ENCODE results near the gene PCBP3.
"Not testable (repeated sequence)": the region's sequence is repeated elsewhere in the genome, so short reads cannot be mapped to it uniquely, and the experiment has no call there.

The PCBP3 gene

DNA sequence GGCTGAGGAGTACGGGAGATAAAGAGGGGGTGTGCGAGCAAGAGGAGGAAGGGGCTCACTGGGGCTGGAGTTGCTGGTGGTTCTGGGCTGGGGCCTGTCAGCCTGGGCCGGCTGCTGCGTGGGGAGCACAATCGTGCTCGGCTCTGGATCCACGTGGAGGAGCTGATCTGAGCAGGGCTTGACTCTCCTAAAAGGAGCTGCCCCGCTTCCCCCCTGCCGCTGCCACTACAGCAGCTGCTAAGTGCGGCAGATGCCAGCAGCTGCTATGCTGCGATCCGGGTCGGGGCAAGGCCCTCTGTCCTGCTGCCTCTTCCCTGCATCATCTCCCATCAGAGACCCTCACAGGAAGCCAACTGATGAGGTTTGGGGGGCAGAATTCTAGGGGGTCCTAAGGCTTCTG is 165.9 kb downstream of the PCBP3 start:
- no peak for DNase-seq (ENCODE audit: low read depth in 3 of 3)

DNA sequence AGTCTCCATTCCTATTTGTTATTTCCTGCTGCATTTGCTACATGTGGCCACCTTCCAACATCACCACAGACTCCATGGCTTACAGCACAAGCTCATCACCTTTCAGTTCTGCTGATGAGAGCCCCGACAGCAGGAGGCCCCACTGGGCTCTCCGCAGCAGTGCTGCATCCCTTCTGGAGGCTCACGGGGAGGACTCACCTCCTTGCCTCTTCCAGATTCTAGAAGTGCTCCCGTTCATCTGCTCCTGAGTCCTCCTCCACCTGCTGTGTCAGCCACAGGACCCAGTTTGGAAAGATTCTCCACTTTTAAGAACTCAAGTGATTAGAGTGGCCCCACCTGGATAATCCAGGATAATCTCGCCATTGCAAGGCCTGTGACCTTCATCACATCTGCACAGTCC is 167.6 kb downstream of the PCBP3 start:
- no peak for DNase-seq (ENCODE audit: low read depth in 3 of 3)

DNA sequence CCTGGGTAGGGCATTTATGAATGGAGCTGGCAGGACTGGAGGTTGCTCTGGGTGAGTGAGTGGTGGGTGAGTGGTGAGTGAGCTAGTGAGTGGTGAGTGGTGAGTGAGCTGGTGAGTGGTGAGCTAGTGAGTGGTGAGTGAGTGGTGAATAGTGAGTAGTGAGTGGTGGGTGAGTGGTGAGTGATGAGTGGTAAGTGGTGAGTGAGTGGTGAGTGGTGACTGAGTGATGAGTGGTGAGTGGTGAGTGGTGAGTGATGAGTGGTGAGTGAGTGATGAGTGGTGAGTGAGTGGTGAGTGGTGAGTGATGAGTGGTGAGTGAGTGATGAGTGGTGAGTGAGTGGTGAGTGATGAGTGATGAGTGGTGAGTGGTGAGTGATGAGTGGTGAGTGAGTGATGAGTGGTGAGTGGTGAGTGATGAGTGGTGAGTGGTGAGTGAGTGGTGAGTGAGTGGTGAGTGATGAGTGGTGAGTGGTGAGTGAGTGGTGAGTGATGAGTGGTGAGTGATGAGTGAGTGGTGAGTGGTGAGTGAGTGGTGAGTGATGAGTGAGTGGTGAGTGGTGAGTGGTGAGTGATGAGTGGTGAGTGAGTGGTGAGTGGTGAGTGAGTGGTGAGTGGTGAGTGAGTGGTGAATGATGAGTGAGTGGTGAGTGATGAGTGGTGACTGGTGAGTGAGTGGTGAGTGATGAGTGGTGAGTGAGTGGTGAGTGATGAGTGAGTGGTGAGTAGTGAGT is 170.8 kb downstream of the PCBP3 start:
- not testable (repeated sequence) for DNase-seq (ENCODE audit: low read depth in 3 of 3)

DNA sequence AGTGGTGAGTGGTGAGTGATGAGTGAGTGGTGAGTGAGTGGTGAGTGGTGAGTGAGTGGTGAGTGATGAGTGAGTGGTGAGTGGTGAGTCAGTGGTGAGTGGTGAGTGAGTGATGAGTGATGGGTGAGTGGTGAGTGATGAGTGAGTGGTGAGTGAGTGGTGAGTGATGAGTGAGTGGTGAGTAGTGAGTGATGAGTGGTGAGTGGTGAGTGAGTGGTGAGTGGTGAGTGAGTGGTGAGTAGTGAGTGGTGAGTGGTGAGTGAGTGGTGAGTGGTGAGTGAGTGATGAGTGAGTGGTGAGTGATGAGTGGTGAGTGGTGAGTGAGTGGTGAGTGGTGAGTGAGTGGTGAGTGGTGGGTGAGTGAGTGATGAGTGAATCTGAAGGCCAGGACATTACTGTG is 172.3 kb downstream of the PCBP3 start:
- DNase-seq (ENCODE audit: low read depth in 3 of 3): not testable (repeated sequence)

DNA sequence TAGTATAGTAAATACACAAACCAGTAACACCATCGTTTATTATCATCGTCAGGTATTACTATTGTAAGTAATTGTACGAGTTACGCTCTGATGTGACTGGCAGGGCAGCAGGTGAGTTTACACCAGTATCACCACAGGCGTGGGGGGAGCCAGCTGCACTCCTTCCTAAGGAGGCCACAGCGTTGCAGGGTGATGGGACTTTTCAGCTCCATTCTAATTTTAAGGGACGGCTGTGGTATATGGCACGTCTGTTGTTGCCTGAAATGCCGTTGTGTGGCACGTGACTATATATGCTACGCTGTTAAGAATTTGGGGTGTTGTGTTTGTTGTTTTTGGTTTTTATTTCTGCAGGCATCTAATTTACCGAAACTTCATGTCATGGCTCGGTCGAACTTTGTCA is 173.3 kb downstream of the PCBP3 start:
- DNase-seq (ENCODE audit: low read depth in 3 of 3): no peak

DNA sequence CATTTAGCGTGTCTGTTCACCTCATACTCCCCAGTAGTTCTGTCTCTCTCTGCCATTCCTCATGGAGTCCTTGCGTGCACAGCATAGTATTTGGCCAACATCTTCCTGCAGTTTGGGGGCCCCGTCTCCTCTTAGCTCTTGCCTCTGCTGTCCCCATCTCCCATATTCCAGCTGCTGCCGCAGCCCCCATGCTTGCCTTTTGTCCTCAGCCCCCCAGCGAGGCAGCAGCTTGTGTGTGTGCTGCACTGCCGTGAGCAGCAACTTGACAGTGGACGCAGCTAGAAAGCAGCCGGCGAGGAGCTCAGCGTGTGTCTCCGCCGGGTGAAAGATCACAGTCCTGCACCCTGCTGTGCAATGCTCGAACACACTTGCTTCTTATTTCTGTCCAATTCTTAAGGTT is 173.8 kb downstream of the PCBP3 start:
- no peak for DNase-seq (ENCODE audit: low read depth in 3 of 3)

DNA sequence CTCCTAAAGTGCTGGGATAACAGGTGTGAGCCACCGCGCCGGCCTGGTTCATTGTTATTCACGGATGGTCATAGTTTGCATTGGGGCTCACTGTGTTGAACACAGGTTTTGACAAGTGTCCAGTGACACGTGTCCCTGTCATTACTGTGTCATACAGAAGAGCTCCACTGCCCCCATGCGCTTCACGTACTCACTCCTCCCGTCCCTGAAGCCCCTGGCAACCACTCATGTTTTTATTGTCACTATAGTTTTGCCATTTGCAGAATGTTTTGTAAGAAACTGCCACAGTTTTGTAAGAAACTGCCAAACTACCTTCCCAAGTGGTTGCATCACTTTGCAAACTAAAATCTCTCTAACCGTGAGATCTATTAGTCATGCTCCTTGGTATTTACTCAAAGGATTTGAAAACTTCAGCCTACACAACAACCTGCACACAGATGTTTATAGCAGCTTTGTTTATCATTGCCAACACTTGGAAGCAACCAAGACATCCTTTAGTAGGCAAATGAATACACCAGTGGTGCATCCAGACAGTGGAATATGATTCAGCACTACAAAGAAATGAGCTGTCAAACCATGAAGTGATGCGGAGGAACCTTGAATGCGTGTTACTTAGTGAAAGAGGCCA is 174.9 kb downstream of the PCBP3 start:
- DNase-seq (ENCODE audit: low read depth in 3 of 3): no peak

DNA sequence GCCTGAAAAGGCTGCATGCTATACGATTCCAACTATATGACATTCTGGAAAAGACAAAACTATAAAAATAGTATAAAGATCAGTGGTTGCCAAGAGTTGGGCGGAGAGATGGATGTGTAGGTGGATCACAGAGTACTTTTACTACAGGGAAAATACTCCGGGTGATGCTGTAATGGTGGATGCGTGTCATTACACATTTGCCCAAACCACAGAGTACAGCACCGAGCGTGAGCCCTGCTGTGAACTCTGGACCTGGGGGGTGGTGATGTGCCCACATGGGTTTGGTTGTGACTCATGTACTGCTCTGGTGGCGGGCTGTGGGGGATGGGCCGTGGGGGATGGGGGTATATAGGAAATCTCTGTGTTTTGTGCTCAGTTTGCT is 175.4 kb downstream of the PCBP3 start:
- peak; percentile 64 to 70 (median 66) for DNase-seq (ENCODE audit: low read depth in 3 of 3)

DNA sequence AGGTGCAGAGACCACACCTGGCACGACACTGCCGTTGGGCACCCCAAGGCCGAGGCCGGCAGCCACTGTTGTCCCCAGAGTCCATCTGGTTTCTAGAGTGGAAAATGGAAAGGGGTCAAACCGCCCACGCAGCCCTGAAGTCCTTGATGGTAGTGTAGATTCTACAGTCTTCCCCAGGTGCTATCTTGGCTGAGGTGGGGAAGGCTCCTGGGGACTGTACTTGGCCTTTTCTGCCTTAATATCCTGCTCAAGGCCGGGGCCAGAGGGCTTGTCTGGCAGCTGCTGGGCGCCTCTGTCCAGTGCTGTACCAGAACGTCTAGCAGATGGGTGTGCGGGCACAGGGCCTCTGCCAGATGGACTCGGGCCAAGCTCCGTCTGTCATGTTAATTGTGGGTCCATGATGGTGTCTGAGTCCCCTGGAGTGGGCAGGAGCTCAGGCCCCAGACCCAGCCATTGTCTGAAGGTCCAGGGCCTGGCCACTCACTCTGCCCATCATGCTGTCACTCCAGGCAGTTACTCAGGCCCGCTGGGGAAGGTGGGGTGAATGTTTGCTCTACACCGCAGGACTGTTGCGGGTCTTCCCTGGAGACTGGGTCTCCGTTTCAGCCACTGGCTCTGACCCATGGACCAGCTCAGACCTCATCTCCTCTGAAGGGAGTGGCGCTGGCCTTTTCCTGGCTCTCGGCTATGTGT is 176.1 kb downstream of the PCBP3 start:
- no peak for DNase-seq (ENCODE audit: low read depth in 3 of 3)

DNA sequence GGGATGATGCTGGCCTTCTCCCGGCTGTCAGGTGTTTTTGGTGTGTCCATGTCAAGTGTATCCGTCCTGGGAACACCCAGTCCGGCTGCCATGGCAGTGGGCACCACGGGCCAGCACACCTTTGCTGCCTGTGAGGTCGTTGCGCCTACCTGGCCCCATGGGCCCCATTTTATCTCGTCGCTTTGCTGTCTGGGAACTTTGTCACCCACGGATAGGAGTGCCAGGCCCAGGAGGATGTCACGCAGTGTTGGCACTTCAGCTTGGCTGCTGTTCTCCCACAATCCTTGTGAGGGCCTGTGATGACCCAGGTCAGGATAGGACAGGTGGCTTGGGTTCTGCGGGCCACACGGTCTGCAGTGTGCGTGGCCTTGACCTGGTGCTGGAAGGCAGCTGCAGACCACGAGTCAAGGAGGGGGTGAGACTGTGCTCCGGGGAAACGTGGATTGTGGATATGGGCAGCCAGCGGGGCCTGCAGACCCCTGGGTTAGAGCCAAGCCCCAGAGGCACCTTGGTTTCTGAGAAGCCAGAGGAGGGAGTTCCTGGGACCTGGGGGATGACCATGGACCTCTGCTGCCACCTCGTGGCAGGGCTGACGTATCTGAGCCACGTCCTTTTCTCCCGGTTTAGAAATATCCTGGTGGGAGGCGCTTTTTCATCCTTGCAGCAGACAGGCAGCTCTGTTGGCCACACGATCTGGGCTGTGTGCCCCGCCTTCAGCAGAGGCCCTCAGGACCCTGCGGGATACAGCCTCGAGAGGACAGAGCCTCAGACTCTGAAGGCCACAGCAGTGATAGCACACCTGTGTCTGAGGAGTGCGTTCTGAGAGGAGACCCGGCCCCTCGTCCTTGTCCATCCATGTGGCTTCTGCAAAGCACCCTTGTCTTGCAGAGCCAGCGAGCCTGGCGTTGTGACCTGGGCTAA is 176.9 kb downstream of the PCBP3 start:
- DNase-seq (ENCODE audit: low read depth in 3 of 3): peak; percentile 58 to 64 (median 62)

DNA sequence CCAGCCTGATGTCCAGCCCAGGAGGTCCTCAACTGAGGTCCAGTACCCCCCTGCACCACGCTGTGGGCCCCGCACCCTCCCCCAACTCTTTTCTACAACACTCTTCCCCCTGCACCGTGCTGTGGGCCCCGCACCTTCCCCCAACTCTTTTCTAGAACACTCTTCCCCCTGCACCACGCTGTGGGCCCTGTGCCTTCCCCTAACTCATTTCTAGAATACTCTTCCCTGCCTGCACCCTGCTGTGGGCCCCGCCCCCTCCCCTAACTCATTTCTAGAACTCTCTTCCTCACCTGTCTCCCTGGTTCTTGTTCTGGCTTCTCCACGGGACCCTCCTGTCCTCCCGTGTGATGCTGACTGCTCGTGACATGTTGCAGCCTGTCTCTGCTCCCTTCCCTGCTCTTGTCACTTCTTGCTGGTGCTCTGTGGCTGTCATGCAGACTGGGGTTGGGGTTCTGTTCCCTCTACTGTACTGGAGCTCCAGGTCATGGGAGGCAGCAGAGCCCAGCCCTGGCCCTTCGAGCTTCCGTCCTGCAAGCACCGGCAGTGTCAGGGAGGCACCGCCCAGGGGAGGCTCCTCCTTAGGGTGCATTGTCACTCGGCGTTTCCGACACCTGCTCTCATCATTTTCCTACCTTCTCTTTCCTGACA is 177.9 kb downstream of the PCBP3 start:
- no peak for DNase-seq (ENCODE audit: low read depth in 3 of 3)

DNA sequence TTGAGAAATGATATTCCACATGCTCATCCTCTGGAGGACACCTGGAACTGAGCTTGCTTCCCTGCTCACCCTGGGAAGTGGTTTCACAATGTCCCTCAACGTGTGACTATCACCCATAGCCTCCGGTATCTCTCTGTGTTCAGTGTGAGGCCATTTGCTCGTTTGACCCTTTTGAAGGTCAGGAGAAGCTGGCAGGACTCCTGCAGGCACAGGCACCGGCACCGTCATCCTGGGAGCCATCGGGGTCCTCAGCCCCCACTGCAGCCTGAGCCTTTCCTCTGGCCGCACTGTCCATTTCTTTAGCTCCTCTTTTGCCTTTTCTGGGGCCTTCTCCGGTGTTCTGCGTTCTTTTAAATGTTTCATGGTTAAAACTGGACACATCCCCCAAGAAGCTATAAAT is 178.5 kb downstream of the PCBP3 start:
- DNase-seq (ENCODE audit: low read depth in 3 of 3): no peak

DNA sequence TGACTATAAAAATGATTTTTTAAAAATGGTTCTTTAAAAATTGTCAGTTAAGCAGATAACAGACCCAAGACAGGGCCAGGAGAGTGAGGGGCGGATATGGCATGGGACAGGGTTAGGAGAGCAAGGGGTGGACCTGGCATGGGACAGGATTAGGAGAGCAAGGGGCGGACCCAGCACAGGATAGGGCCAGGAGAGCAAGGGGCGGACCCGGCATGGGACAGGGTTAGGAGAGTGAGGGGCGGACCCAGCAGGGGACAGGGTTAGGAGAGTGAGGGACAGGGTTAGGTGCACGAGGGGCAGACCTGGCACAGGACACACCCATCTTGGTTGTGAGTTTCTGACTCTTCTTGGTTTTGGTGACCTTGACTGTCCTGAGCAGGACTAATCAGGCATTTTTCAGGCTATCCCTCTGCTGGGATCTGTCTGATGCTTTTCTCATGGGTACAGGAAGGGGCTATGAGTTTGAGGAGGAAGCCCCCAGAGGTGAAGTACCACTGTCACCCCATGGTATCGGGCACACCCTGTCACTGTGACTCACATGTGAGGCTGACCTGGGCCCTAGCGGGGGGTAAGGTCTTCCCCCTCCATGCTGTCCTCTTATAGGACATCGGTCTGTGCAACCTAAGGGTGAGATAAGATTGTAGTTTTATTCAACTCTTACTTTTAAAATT is 179.0 kb downstream of the PCBP3 start:
- DNase-seq (ENCODE audit: low read depth in 3 of 3): no peak

DNA sequence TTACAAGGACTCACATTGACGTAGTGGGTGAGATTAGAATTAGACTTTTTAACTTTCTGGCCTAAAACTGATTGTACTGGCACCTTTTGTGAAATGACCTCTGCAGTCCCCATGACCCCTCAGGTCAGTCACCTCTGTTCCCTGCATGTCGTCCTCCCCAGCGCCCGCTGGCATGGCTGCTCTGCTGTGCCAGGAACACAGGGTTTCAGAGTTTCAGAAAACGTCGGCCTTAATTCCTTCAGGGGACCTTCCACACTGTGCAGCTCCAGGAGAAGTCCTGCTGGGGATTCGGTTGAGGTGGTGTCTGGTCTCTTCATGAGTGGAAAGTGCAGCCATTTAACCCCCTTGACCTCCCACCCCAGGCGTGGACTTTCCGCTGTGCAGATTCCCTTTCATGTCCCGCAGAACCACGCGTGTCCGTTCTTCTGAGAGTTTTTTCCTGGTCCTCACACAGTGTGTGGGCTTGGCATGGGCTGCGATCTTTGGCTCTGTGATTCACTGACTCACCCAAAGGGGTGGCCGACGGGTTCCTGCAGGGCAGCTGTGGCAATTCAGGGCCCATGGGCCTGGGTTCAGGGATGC is 179.7 kb downstream of the PCBP3 start:
- no peak for DNase-seq (ENCODE audit: low read depth in 3 of 3)

DNA sequence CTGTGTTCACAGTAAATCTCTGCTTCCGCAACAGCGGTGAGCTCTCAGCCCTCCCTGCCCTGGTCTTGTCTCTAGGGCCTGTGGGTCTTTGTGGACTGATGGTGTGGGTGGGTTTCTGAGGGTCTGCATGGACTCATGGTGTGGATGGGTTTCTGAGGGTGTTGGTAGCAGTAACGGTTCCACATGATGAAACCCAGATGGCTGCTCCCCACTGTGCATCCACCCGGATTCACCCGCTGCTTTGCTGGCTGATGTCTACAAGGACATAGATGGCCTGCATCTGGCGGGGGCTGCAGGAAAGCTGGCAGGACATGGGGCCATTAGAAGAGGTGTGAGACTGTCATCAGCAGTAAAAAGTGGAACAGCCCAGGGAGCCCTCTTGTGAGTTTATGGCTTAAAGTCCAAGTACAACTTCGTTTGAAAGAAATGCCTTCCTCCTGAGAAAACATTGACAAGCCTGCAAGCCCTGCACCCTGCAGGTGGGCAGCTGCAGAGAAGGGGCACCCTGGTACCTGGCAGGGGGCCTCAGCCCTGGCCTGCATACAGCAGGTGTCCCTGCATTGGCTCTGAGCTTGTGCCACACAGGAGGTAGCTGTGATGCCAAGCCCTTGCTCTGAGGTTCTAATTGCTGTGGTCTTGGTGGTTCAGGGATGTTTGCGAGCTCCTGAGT is 181.2 kb downstream of the PCBP3 start:
- no peak for DNase-seq (ENCODE audit: low read depth in 3 of 3)

DNA sequence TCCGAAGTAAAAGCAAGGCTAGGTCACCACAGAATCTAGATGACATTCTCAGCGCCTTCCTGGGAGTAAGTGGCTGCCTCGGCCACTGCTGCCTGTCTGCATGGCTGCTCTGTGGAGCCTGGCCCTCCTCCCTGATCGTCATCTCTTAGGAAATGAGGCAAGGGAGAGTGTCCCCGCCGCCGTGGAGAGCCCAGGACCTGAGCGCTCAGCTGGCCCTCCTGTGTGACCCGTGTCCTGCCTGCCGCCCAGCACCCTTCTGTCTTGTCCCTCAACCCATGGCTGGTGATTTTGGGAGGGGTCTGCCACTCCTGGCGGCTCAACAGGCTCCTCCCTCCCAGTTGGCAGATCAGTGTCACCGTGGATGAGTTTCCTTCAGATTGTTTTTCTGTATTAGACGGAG is 181.7 kb downstream of the PCBP3 start:
- DNase-seq (ENCODE audit: low read depth in 3 of 3): no peak

DNA sequence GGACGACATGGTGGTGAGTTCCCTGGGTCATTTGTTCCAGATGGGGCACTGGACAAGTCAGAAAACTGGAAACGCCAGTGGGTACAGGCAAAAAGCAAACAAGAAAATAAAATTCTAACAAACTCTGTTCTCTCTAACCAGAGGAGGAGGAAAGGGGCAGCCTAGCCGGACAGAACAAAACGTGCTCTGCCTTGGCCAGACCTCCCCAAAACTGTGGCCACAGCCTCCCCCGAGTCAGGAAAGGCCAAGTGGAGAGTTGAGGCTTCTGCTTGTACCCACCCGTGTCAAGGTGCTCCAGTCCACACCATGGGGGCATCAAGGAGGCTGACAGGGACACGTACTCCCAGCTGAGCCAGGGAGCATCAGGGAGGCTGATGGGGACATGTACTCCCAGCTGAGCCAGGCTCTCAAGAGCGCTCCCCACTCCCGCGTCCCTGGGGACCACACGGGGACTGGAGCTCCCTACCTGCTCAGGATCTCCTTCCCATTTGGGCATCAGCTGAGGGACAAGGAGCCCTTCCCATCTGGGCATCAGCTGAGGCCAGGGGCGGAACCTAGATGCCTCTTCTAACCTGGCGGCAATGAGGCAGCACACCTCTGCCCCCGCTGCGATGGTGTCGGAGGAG is 183.3 kb downstream of the PCBP3 start:
- DNase-seq (ENCODE audit: low read depth in 3 of 3): no peak

DNA sequence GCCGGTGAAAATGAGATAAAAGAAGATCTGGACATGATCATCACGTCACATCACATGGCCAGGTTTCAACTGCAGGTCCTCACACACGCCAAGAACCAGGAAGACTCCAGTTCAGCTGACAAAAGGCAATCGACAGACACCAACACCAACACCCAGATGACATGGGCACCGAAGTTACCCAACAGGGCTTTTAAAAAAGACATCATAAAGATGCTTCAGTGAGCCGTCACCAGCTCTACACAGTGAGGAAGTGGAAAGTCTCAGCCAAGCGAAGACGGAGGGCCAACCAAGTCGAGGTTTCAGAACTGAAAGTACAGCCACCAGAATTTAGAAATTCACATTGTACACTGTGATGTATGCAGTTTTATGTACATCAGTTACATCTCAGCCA is 183.8 kb downstream of the PCBP3 start:
- no peak for DNase-seq (ENCODE audit: low read depth in 3 of 3)

DNA sequence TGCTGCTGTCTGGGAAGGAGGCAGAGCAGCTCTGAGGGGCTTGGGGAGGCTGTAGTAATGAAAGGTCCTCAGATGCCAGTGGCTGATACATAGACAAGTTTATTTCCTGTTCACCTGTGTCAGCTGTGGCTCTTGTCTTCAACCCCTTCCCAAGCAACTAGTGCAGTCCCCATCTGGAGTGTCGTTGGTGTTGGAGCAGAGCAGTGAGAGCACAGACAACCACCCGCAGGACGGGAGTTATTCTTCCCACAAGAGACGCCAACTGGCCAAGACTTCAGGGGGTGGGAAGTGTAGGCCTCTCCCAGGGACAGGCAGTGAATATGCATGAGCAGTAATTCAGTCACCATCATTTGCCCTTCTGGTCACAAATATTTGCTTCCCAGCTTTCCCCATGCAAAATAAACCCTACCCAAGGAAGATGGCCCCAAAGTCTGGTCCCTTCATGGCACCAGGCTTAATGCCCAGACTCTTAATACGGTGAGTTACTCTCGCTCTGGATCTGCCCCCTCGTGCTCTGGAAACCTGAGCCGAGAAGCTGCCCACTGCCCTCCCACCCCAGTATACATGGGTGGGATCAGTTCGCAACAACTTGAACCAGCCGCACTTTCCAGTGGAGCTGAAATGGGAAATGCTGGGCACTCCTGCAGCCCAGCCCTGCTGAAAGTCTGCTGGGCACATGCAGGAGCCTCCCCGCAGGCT is 184.5 kb downstream of the PCBP3 start:
- no peak for DNase-seq (ENCODE audit: low read depth in 3 of 3)
